K562 (cell line): ENCODE results near the gene TULP1. TPM values are rescaled to one million over a fixed set of nuclear protein-coding genes. Genes with fewer than 3 reads are reported as not detected.

Experiments used
- ATAC-seq: fragments of 200-7000 bp; cut with Tn5 transposase; 3 replicates; pipeline ENCODE4 v1.9.1; 2020; ENCODE audit warnings: moderate library complexity
- BruUV-seq: library from RNA; stranded (reverse); fragments of 400-500 nt; replicated peaks from 2 replicates; lab custom pipeline; 2021; lab: Mats Ljungman, UMichigan
- CTCF ChIA-PET: fragments of 300-600 bp; formaldehyde crosslinking; extraction: SDS; loops from one replicate; lab custom pipeline; 2021; ENCODE audit warnings: low intra/inter-chr PET ratio; lab: Yijun Ruan, JAX
- POLR2A ChIA-PET: fragments of 300-600, 350-650 bp; sonication (Branson Sonifier 250); formaldehyde crosslinking; extraction: SDS; loops from one replicate; lab custom pipeline; 2021; ENCODE audit warnings: antibody characterized with exemption, inconsistent platforms; lab: Yijun Ruan, JAX
- DNase-seq, 4 experiments: peaks; one replicate each; pipeline versions ENCODE4 v3.0.0 to v3.0.0-alpha.2; 2011 to 2018; ENCODE audit warnings: low spot score in 3 of 4, mixed read lengths in 3 of 4; ENCODE audit errors: extremely low read depth in 1 of 4
- FAIRE-seq: peaks from 2 replicates; lab custom pipeline; 2011; peaks lifted over from hg19 to GRCh38; lab: Jason Lieb, UNC
- H2AFZ ChIP-seq: 2 replicates; pipeline ENCODE4 v1.6.0; 2011; ENCODE audit warnings: low read depth, low read length, control low read depth, inconsistent platforms
- H3K27ac ChIP-seq: fragments of 200-600 bp; 3 replicates; pipeline ENCODE4 v1.8.0; 2011; ENCODE audit warnings: low read depth, mild to moderate bottlenecking, control low read depth, inconsistent platforms, low read length, moderate library complexity, mixed read lengths; ENCODE audit errors: extremely low read depth
- H3K27me3 ChIP-seq, 2 experiments: fragments of 300-600 bp in 1 of 2; 2 replicates in 1 of 2; 3 replicates in 1 of 2; pipeline versions ENCODE4 v1.6.0 to v1.8.0; 2011; ENCODE audit warnings: inconsistent platforms in 2 of 2, low read length in 2 of 2, mild to moderate bottlenecking in 1 of 2, mixed read lengths in 1 of 2, moderate library complexity in 1 of 2; ENCODE audit not compliant: control insufficient read depth in 2 of 2, insufficient read depth in 2 of 2
- H3K36me3 ChIP-seq: fragments of 300-600 bp; 3 replicates; pipeline ENCODE4 v1.8.0; 2011; ENCODE audit warnings: mild to moderate bottlenecking, low read length, inconsistent platforms; ENCODE audit not compliant: control insufficient read depth, insufficient read depth
- H3K4me1 ChIP-seq, 2 experiments: fragments of 200-600 bp in 1 of 2; replicated peaks in 1 of 2; 2 replicates in 1 of 2; 3 replicates in 1 of 2; pipeline versions ENCODE4 v1.5.1 to v1.8.0; 2011; ENCODE audit warnings: inconsistent platforms in 2 of 2, low read length in 2 of 2, mild to moderate bottlenecking in 1 of 2, mixed read lengths in 1 of 2, moderate library complexity in 1 of 2; ENCODE audit not compliant: control insufficient read depth in 2 of 2, insufficient read depth in 2 of 2
- H3K4me2 ChIP-seq: 2 replicates; pipeline ENCODE4 v1.6.1; 2011; ENCODE audit warnings: low read length, control low read depth, inconsistent platforms, mixed read lengths; ENCODE audit not compliant: insufficient read depth
- H3K4me3 ChIP-seq: fragments of 200-600 bp; sonication (generic), shearing (Covaris generic); 2 replicates; pipeline ENCODE4 v1.5.1; 2016; ENCODE audit warnings: control low read depth, inconsistent platforms
- H3K79me2 ChIP-seq: fragments of 200-600 bp; 3 replicates; pipeline ENCODE4 v1.8.0; 2011; ENCODE audit warnings: low read length, inconsistent platforms; ENCODE audit not compliant: control insufficient read depth, insufficient read depth
- H3K9ac ChIP-seq, 2 experiments: 2 replicates each; pipeline versions ENCODE4 v1.6.0 to v1.6.1; 2011; ENCODE audit warnings: low read depth in 2 of 2, low read length in 2 of 2, control low read depth in 1 of 2, inconsistent platforms in 1 of 2, mild to moderate bottlenecking in 1 of 2, mixed read lengths in 1 of 2; ENCODE audit not compliant: insufficient read depth in 1 of 2
- H3K9me1 ChIP-seq: one replicate; pipeline ENCODE4 v1.6.0; 2011; ENCODE audit warnings: inconsistent platforms, mild to moderate bottlenecking, low read length, moderate library complexity; ENCODE audit not compliant: control insufficient read depth, insufficient read depth
- H3K9me3 ChIP-seq: replicated peaks from 2 replicates; pipeline ENCODE4 v1.5.1; 2011; ENCODE audit warnings: low read depth, low read length, inconsistent platforms; ENCODE audit not compliant: control insufficient read depth, insufficient read depth
- H4K20me1 ChIP-seq: replicated peaks from 2 replicates; pipeline ENCODE4 v1.6.1; 2011; ENCODE audit warnings: low read length, inconsistent platforms, mixed read lengths; ENCODE audit not compliant: control insufficient read depth, insufficient read depth
- ATF2 ChIP-seq: sonication (generic); formaldehyde crosslinking; IDR thresholded peaks from 2 replicates; pipeline ENCODE4 v1.8.1; 2022; ENCODE audit warnings: missing genetic modification reagents
- FOSL1 ChIP-seq: fragments of 200-800 bp; sonication (Bioruptor generic); conservative IDR thresholded peaks from 2 replicates; pipeline ENCODE4 v1.6.1; 2016; ENCODE audit warnings: missing genetic modification characterization, missing compliant biosample characterization
- HNRNPUL1 ChIP-seq: fragments of 200-400 bp; formaldehyde crosslinking; IDR thresholded peaks from 2 replicates; pipeline ENCODE4 v1.6.1; 2017; ENCODE audit warnings: low read length
- SP2 ChIP-seq: IDR thresholded peaks from 2 replicates; pipeline ENCODE4 v1.6.1; 2011; ENCODE audit warnings: mild to moderate bottlenecking, low read depth, low read length, moderate library complexity; ENCODE audit not compliant: poor library complexity, severe bottlenecking; ENCODE audit errors: extremely low read depth
- STAG1 ChIP-seq: sonication (generic); formaldehyde crosslinking; IDR thresholded peaks from 2 replicates; pipeline ENCODE4 v1.5.0; 2020; ENCODE audit warnings: missing genetic modification reagents, borderline replicate concordance
- TEAD1 ChIP-seq, 2 experiments: fragments of 450-650 bp in 1 of 2; sonication (generic) in 1 of 2; formaldehyde crosslinking; IDR thresholded peaks; 2 replicates each; pipeline versions ENCODE4 v1.4.0 to v1.8.0; 2020 to 2022; ENCODE audit warnings: mild to moderate bottlenecking in 2 of 2, missing genetic modification reagents in 1 of 2
- U2AF2 ChIP-seq: fragments of 200-400 bp; formaldehyde crosslinking; optimal IDR thresholded peaks from 2 replicates; pipeline ENCODE3; 2017; ENCODE audit warnings: low read depth, mild to moderate bottlenecking, low read length
- ZNF143 ChIP-seq: sonication (generic); formaldehyde crosslinking; IDR thresholded peaks from 2 replicates; pipeline ENCODE4 v1.9.0; 2022; ENCODE audit warnings: mild to moderate bottlenecking, missing genetic modification reagents
- WGBS: fragments of 100-300 bp; shearing (Covaris generic); methylation state at CpG from one replicate; pipeline ENCODE4 v1.1.6; 2016; ENCODE audit warnings: low coverage, mixed read lengths; ENCODE audit not compliant: insufficient coverage; ENCODE audit errors: missing lambda C conversion rate; 5-methylcytosine and 5-hydroxymethylcytosine counted together
- in situ Hi-C: fragments of 300-500 bp; cut with MboI; formaldehyde crosslinking; loops from 4 replicates; pipeline ENCODE4 v1.15.0; 2018; ENCODE audit warnings: inconsistent platforms, mixed read lengths
- intact Hi-C: fragments of 100-400 bp; cut with micrococcal nuclease; formaldehyde crosslinking; loops from 2 replicates; pipeline ENCODE4 v1.14.2; 2022
- polyA plus RNA-seq, 8 experiments: library from polyadenylated mRNA; depleted of rRNA in 4 of 8; stranded (reverse) in 5 of 8; unstranded in 3 of 8; fragments of >200 nt; fragmentation: Nextera tagmentation in 2 of 8; fragmentation: Illumina TruSeq in 1 of 8; extraction: Ambion mirVana in 2 of 8; extraction: Trizol in 1 of 8; gene quantifications; 2 replicates each; pipeline versions ENCODE4 v1.2.1 to v1.2.3, GENCODE V29; 2011 to 2014; ENCODE audit warnings: inconsistent platforms in 1 of 8, missing spikeins in 1 of 8
- total RNA-seq, 7 experiments: library from RNA; depleted of rRNA in 6 of 7; stranded (reverse); fragments of >200 nt in 6 of 7; fragmentation: Illumina TruSeq in 2 of 7; extraction: Trizol in 2 of 7; gene quantifications; 2 replicates each; pipeline versions ENCODE4 v1.2.1 to v1.2.3, GENCODE V29; 2011 to 2021; ENCODE audit warnings: low replicate concordance in 1 of 7
- TF ChIP-seq, protein P1 (sequence below): sonication (generic); formaldehyde crosslinking; IDR thresholded peaks from 2 replicates; pipeline ENCODE4 v1.8.0; 2023; ENCODE audit warnings: missing genetic modification reagents, mild to moderate bottlenecking, borderline replicate concordance
- TF ChIP-seq, protein P2 (sequence below), 2 experiments: fragments of 450-650 bp in 1 of 2; sonication (generic) in 1 of 2; formaldehyde crosslinking in 1 of 2; IDR thresholded peaks in 1 of 2; conservative IDR thresholded peaks in 1 of 2; 2 replicates each; pipeline versions ENCODE4 v1.6.1 to v1.8.1; 2016 to 2023; ENCODE audit warnings: mild to moderate bottlenecking in 2 of 2, moderate library complexity in 2 of 2, inconsistent platforms in 1 of 2, missing genetic modification reagents in 1 of 2
- TF ChIP-seq, protein P3 (sequence below): sonication (generic); formaldehyde crosslinking; IDR thresholded peaks from 2 replicates; pipeline ENCODE4 v1.8.0; 2022; ENCODE audit warnings: missing genetic modification reagents, mild to moderate bottlenecking, moderate library complexity, borderline replicate concordance

TULP1 gene
- total and polyA plus RNA-seq, 9 of the 15 experiments (the other 6 are each of a cell fraction or from before 2014, with no cell fraction given) = 0.06 to 0.17 (median 0.09) TPM; not detected in 6

GRCh38 chr6:35485402-35485877 lies 27.3 kb downstream of the TULP1 start:
- POLR2A ChIA-PET = interaction anchor here (0.6 to 9.5 kb wide), 2 partner anchors 11 to 14 kb away, joined by 3 to 167 read pairs; partner anchors contain the start of gene RPL10A
- Histone ChIP-seq H3K4me2 (no peak overlapping the region), H3K4me3 (no peak overlapping the region), H3K27me3 (no peaks in the 10 kb centered on the region), H4K20me1 (peaks cover 11% of the 10 kb centered on the region; the same call in 1 of the 2 replicates), H3K9me1 (no peaks in the 10 kb centered on the region), H3K36me3 (no peaks in the 10 kb centered on the region; the same call in 2 of the 3 replicates), H3K27ac (peak overlapping the region; percentile 20; the same call in 2 of the 3 replicates), H3K4me1 (peaks cover 36 to 42% of the 10 kb centered on the region in 2 experiments), H2AFZ (no peak overlapping the region), H3K79me2 (peaks cover 8% of the 10 kb centered on the region; the same call in 1 of the 3 replicates), H3K9me3 (no peaks in the 10 kb centered on the region), H3K9ac (peak overlapping the region in 1 of 2 experiments; percentile 65; a peak in 2 of 4 replicates)
- ATAC-seq (no peak; the same call in 2 of the 3 replicates), DNase-seq (peak in 2 of 4 experiments; percentile 70 to 74), FAIRE-seq (no peak)
- BruUV-seq = no TSS peak
- intact Hi-C loops = no loop called here
- WGBS = 59% methylated on average over 11 of the region's 11 CpGs
- CTCF ChIA-PET = no interaction called here
- in situ Hi-C loops = no loop called here
- TF ChIP-seq U2AF2 (no peak), FOSL1 (tag) (peak; percentile 31; the same call in 1 of the 2 replicates), TEAD1 (CRISPR knock-in tag; IDR thresholded peaks at IDR 0.05) (peak in 1 of 2 experiments; percentile 18; a peak in 1 of 4 replicates), STAG1 (CRISPR knock-in tag) (no peak), HNRNPUL1 (no peak), ATF2 (CRISPR knock-in tag) (no peak), ZNF143 (CRISPR knock-in tag) (no peak), SP2 (no peak)
- TF ChIP-seq, protein P1, sequence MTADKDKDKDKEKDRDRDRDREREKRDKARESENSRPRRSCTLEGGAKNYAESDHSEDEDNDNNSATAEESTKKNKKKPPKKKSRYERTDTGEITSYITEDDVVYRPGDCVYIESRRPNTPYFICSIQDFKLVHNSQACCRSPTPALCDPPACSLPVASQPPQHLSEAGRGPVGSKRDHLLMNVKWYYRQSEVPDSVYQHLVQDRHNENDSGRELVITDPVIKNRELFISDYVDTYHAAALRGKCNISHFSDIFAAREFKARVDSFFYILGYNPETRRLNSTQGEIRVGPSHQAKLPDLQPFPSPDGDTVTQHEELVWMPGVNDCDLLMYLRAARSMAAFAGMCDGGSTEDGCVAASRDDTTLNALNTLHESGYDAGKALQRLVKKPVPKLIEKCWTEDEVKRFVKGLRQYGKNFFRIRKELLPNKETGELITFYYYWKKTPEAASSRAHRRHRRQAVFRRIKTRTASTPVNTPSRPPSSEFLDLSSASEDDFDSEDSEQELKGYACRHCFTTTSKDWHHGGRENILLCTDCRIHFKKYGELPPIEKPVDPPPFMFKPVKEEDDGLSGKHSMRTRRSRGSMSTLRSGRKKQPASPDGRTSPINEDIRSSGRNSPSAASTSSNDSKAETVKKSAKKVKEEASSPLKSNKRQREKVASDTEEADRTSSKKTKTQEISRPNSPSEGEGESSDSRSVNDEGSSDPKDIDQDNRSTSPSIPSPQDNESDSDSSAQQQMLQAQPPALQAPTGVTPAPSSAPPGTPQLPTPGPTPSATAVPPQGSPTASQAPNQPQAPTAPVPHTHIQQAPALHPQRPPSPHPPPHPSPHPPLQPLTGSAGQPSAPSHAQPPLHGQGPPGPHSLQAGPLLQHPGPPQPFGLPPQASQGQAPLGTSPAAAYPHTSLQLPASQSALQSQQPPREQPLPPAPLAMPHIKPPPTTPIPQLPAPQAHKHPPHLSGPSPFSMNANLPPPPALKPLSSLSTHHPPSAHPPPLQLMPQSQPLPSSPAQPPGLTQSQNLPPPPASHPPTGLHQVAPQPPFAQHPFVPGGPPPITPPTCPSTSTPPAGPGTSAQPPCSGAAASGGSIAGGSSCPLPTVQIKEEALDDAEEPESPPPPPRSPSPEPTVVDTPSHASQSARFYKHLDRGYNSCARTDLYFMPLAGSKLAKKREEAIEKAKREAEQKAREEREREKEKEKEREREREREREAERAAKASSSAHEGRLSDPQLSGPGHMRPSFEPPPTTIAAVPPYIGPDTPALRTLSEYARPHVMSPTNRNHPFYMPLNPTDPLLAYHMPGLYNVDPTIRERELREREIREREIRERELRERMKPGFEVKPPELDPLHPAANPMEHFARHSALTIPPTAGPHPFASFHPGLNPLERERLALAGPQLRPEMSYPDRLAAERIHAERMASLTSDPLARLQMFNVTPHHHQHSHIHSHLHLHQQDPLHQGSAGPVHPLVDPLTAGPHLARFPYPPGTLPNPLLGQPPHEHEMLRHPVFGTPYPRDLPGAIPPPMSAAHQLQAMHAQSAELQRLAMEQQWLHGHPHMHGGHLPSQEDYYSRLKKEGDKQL = no peak
- TF ChIP-seq, protein P2, sequence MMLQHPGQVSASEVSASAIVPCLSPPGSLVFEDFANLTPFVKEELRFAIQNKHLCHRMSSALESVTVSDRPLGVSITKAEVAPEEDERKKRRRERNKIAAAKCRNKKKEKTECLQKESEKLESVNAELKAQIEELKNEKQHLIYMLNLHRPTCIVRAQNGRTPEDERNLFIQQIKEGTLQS (IDR thresholded peaks at IDR 0.05) = peak; percentile 41; the same call in 1 of the 2 replicates
- TF ChIP-seq, protein P2 (CRISPR knock-in tag; conservative IDR thresholded peaks at IDR 0.05) = no peak
- TF ChIP-seq, protein P3, sequence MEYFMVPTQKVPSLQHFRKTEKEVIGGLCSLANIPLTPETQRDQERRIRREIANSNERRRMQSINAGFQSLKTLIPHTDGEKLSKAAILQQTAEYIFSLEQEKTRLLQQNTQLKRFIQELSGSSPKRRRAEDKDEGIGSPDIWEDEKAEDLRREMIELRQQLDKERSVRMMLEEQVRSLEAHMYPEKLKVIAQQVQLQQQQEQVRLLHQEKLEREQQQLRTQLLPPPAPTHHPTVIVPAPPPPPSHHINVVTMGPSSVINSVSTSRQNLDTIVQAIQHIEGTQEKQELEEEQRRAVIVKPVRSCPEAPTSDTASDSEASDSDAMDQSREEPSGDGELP (CRISPR knock-in tag) = peak; percentile 34; the same call in 1 of the 2 replicates
